Stimulated activated CD8-positive, alpha-beta memory T cell treated with anti-CD3 and anti-CD28 coated beads, Interleukin-4, amount 100 ng/mL, for 4 hours (primary cell): Measurements from ENCODE around the gene TTC7B.
"Not testable (repeated sequence)": the region's sequence is repeated elsewhere in the genome, so short reads cannot be mapped to it uniquely, and the experiment has no call there.

Experiments
- DNase-seq, 2 donors: peaks; one replicate each; pipeline ENCODE4 v3.0.0-alpha.2; 2020; ENCODE audit warnings: low read depth in 2 of 2, low spot score in 1 of 2

Gene TTC7B, protein sequence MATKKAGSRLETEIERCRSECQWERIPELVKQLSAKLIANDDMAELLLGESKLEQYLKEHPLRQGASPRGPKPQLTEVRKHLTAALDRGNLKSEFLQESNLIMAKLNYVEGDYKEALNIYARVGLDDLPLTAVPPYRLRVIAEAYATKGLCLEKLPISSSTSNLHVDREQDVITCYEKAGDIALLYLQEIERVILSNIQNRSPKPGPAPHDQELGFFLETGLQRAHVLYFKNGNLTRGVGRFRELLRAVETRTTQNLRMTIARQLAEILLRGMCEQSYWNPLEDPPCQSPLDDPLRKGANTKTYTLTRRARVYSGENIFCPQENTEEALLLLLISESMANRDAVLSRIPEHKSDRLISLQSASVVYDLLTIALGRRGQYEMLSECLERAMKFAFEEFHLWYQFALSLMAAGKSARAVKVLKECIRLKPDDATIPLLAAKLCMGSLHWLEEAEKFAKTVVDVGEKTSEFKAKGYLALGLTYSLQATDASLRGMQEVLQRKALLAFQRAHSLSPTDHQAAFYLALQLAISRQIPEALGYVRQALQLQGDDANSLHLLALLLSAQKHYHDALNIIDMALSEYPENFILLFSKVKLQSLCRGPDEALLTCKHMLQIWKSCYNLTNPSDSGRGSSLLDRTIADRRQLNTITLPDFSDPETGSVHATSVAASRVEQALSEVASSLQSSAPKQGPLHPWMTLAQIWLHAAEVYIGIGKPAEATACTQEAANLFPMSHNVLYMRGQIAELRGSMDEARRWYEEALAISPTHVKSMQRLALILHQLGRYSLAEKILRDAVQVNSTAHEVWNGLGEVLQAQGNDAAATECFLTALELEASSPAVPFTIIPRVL

GRCh38 chr14:90815822-90816662 lies at the start of gene TTC7B:
Gene TTC7B, minus strand, starts transcription at chr14:90816430. Its CDS starts 135 bp downstream, at chr14:90816295.
- DNase-seq, result no peak

GRCh38 chr14:90864741-90865140 lies 48.5 kb upstream of the TTC7B start:
- DNase-seq, result no peak

DNA sequence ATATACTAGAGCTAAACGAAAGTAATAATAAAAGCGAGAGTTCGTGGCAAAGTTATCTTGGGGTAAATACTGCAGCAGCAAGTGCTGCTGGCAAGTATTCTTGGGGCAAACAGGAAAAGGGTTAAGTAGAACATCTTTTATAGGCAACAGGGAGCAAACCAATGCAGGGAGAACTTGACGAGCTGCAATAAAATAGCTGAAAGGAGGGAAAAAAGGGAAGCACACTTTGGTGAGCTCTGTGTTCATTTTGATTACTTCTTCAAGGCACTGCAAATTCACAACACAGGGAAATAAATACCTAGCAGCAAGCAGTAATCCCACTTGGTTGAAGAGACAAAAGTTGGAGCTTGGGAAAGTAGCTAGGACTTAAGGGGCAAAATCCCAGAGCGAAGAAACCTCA lies 42.3 kb upstream of the TTC7B start:
- DNase-seq, result no peak

DNA sequence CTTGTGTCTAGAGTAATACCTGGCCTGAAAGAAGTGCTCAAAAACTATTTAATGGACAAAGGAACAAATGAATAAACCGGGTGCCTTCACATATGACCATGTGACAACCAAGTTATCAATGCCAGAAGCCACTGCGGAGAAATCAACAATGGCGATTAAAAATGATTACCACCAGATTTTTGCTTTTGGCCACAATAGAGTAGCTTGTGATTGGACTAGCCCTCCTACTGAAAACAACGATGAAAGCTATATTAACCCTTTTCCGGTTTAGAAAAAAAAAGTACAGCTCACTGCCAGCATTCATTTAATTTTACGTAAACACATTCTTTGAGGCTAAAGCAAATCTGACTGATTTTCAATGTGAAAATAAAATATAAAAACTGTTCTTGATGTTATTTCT lies 41.6 kb upstream of the TTC7B start:
- DNase-seq, result no peak

DNA sequence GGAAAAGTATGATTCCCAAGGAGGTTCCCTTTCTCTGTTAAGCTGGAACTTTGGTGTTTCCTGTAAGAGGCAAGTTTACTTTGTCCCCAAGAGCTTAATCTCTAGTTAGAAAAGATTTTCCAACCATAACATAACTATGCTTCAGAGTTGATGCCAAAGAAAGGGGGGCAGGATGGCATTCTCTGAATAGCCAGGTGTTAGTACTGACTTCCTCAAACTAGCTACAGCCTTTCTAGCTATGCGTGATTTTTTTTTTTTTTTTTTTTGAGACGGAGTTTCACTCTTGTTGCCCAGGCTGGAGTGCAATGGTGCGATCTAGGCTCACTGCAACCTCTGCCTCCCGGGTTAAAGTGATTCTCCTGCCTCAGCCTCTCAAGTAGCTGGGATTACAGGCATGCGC lies 39.9 kb upstream of the TTC7B start:
- not testable (repeated sequence) for DNase-seq

DNA sequence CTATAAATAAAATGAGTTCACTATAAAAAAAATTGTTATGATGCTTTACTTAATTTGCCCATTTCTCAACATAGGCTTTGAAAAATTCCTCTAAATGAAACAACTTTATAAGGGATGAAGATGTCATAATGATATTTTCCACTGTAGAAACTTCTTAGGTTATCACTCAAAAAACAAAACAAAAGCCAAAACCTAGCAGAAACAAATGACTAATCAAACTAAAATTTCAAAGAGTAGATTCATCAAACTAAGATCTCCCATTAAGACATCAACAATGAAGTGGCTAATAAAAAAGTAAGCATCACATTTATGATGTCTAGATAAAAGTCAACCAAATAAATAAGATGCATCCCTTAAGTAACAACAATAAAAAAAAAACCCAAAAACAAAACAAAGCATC lies 36.9 kb upstream of the TTC7B start:
- DNase-seq, result no peak

GRCh38 chr14:90851327-90852036 lies 35.3 kb upstream of the TTC7B start:
- no peak for DNase-seq

DNA sequence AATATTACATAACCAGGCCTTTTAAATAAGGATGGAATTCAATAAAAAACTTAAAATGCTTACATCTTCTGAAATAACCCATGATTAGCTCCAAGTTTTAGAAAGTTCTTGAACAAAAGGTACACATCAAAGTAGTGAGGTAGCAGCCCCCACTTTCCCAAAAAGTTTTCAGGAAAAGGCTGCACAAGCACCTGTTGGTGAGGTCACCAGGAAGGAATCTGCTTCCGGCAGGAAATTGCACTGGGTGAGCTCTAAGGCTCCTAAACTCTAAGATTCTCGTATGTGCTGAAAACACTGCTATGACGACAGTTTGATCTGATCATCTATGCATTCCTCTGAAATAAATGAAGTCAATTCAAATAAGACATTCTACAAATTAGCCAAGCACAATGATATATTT lies 34.3 kb upstream of the TTC7B start:
- DNase-seq, result no peak

- DNase-seq, result no peak
Measured at GRCh38 chr14:90849787-90850444, 33.7 kb upstream of the TTC7B start.

- DNase-seq, result no peak
Measured at GRCh38 chr14:90848944-90849731, 32.9 kb upstream of the TTC7B start.

- DNase-seq, result no peak
Measured at GRCh38 chr14:90846511-90846910, 30.3 kb upstream of the TTC7B start.

DNA sequence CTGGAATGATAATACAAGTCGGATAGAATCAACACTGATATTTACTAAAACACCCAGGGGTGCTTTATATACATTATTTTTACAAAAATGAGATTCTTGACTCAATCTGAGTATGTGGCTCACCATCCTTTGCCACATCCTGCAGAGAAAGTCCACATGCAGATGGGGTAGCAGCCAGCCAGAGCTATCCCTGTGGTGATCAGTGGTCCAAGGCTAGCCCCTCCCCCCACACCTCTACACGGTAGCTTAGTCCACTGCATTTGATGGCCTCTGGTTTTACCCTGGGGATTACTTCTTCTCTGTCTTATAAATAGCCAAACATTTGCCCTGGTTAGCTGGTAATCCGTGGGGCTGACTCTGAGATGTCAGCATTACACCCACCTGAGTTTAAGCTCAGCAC lies 28.1 kb upstream of the TTC7B start:
- DNase-seq, result no peak

GRCh38 chr14:90842726-90843125 lies 26.5 kb upstream of the TTC7B start:
- DNase-seq, result no peak

DNA sequence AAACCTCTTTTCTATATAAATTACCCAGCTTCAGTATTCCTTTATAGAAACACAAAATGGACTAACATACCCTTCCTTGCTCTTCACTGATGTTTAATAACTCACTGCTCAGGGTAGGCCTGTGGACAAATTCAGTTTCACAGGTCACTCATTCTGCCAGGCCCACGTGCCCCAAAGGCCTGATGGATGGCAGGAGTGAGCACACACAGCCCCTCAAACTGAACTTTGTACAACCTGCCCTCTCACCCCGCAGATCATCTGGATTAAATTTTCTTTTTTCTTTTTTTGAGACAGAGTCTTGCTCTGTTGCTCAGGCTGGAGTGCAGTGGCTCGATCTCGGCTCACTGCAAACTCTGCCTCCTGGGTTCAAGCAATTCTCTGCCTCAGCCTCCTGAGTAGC lies 24.4 kb upstream of the TTC7B start:
- not testable (repeated sequence) for DNase-seq

DNA sequence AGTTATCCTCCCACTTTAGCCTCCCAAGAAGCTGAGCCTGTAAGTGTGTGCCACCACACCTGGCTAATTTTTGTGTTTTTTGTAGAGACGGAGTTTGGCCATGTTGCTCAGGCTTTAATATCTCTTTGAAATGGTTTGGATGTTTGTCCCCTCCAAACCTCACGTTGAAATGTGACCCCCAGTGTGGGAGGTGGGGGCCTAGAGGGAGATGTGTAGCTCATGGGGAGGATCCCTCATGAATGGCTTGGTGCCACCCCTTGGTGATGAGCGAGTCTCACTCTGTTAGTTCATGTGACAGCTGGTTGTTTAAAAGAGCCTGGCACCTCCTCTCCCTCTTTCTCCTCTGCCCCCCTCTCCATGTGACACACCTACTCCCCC lies 23.6 kb upstream of the TTC7B start:
- DNase-seq, result no peak

GRCh38 chr14:90839024-90839888 lies 23.0 kb upstream of the TTC7B start:
- no peak for DNase-seq

DNA sequence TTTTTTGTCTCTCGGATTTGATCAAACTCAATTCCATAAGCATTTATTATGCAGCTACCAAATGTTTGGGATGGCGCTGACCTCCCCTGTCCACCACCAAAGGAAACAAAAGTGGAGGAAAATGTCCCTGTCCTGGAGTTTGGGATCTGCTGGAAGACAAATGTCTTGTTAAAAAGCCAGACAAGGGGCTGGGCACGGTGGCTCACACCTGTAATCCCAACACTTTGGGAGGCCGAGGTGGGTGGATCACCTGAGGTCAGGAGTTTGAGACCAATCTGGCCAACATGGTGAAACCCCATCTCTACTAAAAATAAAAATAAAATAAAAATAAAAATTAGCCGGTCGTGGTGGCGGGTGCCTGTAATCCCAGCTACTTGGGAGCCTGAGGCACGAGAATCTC lies 22.3 kb upstream of the TTC7B start:
- DNase-seq, result not testable (repeated sequence)

- no peak for DNase-seq
Measured at GRCh38 chr14:90837355-90837754, 21.1 kb upstream of the TTC7B start.

DNA sequence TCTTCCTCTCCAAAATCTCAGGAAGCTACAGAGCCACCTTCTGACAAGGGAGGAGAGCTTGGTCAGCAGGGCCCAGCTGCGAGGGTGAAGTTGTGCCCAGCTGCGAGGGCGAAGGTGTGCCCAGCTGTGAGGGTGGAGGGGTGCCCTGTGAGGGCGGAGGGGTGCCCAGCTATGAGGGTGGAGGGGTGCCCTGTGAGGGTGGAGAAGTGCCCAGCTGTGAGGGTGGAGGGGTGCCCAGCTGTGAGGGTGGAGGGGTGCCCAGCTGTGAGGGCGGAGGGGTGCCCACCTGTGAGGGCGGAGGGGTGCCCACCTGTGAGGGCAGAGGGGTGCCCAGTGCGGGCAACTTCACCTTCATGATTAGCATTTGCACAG lies 20.4 kb upstream of the TTC7B start:
- no peak for DNase-seq
